AG04449 (cell line): ENCODE measurements around the gene MCTP1.

Source experiments
- CTCF ChIA-PET: fragments of 350-600 bp; formaldehyde crosslinking; extraction: SDS; loops from one replicate; lab custom pipeline; 2021; ENCODE audit warnings: antibody characterized with exemption; lab: Yijun Ruan, JAX
- POLR2A ChIA-PET: fragments of 400-600, 350-600 bp; formaldehyde crosslinking; extraction: SDS; loops from one replicate; lab custom pipeline; 2020; ENCODE audit warnings: antibody characterized with exemption, inconsistent platforms; lab: Yijun Ruan, JAX
- DNase-seq: peaks from one replicate; pipeline ENCODE4 v3.0.0-alpha.2; 2010; ENCODE audit warnings: low read depth, low spot score
- H3K4me3 ChIP-seq: 2 replicates; pipeline ENCODE4 v1.5.1; 2011; ENCODE audit warnings: low read depth, mild to moderate bottlenecking, control low read depth, low read length
- TF ChIP-seq, protein P1 (sequence below): IDR thresholded peaks from one replicate; pipeline ENCODE4 v1.5.1; 2011; ENCODE audit warnings: mild to moderate bottlenecking, moderate library complexity, low read length, control low read depth, inconsistent platforms; ENCODE audit not compliant: insufficient read depth; ENCODE audit errors: missing control alignments

The MCTP1 gene

DNA sequence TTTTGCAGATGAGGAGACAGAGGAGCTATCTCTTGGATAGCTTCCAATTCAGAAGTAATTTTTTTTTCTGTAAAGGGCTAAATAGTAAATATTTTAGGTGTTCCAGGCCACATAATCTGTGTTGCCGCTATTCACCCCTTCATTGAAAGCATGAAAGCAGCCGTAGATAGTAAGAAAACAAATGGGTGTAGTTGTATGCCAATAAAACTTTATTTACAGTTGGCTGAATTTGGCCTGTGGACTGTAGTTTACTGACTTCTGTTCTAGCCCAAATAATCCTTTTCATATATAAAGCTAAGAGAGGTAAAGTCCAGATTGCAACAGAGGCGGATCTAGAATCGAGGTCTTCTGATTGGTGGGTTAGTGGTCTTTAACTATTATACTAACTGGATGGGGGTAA lies 537.5 kb downstream of the MCTP1 start:
- DNase-seq: no peak
- TF ChIP-seq, protein P1, sequence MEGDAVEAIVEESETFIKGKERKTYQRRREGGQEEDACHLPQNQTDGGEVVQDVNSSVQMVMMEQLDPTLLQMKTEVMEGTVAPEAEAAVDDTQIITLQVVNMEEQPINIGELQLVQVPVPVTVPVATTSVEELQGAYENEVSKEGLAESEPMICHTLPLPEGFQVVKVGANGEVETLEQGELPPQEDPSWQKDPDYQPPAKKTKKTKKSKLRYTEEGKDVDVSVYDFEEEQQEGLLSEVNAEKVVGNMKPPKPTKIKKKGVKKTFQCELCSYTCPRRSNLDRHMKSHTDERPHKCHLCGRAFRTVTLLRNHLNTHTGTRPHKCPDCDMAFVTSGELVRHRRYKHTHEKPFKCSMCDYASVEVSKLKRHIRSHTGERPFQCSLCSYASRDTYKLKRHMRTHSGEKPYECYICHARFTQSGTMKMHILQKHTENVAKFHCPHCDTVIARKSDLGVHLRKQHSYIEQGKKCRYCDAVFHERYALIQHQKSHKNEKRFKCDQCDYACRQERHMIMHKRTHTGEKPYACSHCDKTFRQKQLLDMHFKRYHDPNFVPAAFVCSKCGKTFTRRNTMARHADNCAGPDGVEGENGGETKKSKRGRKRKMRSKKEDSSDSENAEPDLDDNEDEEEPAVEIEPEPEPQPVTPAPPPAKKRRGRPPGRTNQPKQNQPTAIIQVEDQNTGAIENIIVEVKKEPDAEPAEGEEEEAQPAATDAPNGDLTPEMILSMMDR: no peak
- ChIA-PET POLR2A (no interaction called here), CTCF (interaction anchor here (3.2 kb wide), 1 partner anchor 9 kb away, joined by 23 read pairs; no protein-coding TSS in a partner anchor)
- H3K4me3 ChIP-seq: no peak overlapping the region

DNA sequence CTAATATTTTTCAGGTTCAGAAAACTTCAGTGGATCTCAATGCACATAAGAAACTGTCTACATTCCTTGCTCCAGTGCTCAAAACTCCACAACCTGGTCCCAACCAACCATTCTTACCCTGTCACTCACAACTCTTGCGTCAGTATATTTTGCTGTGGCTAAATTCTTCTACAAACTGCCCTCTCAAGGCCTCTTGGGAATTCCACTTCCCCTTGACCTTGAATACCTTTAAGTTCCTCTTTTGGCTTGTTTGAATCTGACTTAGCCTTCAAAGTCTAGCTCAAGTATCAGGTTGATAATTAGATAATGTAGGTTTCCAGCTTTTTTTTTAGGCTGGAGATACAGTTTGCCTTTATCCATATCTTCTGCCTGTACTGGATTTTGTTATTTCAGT lies 538.2 kb downstream of the MCTP1 start:
- ChIA-PET POLR2A (no interaction called here), CTCF (interaction anchor here (3.2 kb wide), 1 partner anchor 9 kb away, joined by 23 read pairs; no protein-coding TSS in a partner anchor)
- TF ChIP-seq, protein P1: no peak
- no peak for DNase-seq
- no peak overlapping the region for H3K4me3 ChIP-seq

DNA sequence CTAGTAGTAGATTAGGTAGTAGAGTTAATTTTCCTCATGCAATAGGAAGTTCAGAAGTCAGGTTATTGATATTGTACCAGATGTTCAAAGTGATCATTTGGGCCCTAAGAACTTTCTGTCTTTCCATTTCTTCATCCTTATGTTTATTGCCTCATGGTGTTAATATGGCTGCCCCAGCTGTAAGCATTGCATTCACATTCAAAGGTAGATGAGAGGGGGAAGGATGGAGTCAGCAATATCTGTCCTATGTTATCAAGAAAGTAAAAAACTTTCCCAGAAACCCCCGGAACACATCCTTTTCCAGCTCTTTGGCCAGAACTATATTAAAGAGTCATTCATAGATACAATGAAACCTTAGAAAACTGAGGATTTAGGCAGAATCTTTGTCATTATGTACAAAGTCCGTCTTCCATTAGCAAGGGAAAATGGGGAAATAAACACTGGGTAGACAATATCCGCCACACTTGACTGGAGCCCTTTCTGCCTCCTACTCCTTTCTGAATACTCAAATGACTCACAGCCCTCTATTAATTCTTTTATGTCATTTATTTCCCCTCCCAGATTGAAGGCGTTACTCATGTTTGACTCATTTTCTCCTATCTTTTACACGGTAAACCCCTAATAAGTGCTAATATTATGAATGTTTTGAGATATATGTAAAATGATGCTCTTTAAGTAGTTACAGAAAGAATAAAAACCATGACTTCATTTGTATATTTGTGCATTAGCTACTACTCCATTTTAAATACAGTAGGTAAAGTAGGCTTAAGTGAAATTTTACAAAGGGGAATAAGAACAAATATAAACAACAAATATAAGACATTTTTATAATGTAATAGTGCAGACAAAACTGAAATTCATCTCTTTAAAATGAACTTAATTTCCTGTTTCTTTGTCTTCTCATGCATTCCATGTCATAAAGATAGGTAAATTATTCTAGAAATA lies 538.8 kb downstream of the MCTP1 start:
- ChIA-PET CTCF (no interaction called here), POLR2A (no interaction called here)
- H3K4me3 ChIP-seq: no peak overlapping the region
- DNase-seq: no peak
- TF ChIP-seq, protein P1: no peak

DNA sequence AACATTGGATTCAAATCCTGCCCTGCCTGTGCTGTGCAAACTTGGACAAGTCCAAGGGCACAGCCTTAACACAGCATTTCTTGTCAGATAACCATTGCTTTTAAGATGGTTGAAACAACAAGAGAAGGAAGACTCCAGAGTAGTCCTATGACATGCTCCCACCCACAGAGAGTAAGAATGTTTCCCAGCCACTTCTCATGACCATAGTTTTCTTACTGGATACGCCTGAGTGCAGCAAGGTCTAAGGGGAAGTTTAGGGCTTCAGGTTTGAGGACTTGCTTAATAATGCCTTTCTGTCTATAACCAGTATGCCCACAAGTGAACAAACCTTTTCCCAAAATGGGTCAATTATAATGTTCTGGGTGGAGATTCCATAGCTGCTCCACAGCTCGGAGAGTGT lies 540.0 kb downstream of the MCTP1 start:
- H3K4me3 ChIP-seq: no peak overlapping the region
- POLR2A ChIA-PET: no interaction called here
- no peak for DNase-seq
- CTCF ChIA-PET: no interaction called here
- TF ChIP-seq, protein P1: no peak

DNA sequence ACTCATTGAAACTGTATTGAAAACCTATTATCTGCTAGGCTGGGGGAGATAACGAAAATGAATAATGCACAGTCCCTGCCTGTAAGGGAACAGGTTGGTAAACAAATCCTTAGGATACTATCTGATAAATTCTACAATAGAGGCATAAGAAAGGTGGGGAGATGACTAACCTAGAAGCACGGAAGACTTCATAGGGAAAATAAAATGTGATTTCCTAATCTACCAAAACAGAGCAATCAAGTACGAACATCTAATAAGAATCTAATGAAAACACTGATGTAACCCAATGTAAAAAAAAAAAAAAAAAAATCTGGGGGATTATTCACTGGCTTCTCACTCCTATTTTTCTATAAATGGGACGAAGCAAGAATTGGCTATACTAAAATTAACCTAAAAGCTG lies 542.0 kb downstream of the MCTP1 start:
- CTCF ChIA-PET: no interaction called here
- no peak for DNase-seq
- POLR2A ChIA-PET: no interaction called here
- H3K4me3 ChIP-seq: no peak overlapping the region
- TF ChIP-seq, protein P1: no peak

DNA sequence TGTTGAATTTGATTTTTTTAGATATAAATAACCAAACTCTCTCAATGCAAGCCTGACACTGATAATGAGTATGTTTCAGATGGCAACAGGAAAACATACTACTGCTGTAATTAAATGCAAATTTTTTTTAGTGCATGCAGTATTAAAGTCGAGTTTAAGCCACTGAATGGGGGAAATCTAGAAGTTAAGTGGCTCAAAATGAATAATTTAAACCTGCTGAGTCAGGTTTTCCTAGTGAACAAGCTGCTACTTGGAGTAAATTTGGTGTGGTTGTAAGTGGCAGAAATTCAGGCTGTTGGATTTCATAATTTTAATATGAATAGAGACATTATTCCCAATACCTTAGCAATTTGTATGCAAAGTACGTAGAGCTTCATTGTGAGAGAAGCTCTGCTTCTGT lies 544.6 kb downstream of the MCTP1 start:
- TF ChIP-seq, protein P1: no peak
- H3K4me3 ChIP-seq: no peak overlapping the region
- POLR2A ChIA-PET: no interaction called here
- no peak for DNase-seq
- CTCF ChIA-PET: no interaction called here
